ENCODE results near the gene PEX26. TPM values are rescaled to one million over a fixed set of nuclear protein-coding genes. Genes with fewer than 3 reads are reported as not detected.
A peak's percentile ranks its signal among the peaks of the same experiment; 100 is the strongest.

Gene PEX26
- total and polyA plus RNA-seq, 2 of the 13 experiments (the other 11 are each of a cell fraction or from before 2014, with no cell fraction given) = 10.6 to 25.1 TPM

DNA sequence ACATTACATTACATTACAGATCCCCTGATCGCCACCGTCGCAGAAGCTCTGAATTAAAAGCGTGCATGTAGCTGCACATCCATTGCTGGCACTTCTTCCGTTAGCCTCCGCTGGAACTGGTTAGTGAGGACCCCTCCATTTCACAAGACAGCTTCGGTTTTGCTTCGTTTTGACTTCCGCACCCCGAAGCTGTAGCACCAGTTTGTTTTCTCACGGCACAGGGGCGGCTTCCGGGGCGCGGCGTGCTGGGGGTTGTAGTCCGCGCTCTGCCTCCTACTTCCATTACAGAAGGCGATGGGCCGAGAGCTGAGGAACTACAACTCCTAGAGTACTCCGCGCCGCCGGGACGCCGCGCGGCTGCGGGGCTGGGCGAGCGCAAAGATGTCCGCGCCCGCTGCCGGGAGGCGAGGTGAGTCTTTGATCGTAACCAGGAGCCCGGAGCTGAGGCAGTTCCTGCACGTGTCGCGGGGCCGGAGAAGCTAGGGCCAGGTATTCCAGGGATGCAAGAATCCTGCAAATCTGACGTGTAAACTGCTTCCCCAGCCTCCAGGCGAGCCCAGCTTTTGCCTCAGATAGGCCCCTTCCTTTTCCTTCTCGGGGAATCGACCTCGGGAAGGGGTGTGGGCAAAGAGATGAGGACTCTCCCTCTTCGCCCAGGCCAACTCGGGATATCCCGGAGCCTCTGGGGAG lies at the start of gene PEX26 (continued):
- TF ChIP-seq, protein P1, sequence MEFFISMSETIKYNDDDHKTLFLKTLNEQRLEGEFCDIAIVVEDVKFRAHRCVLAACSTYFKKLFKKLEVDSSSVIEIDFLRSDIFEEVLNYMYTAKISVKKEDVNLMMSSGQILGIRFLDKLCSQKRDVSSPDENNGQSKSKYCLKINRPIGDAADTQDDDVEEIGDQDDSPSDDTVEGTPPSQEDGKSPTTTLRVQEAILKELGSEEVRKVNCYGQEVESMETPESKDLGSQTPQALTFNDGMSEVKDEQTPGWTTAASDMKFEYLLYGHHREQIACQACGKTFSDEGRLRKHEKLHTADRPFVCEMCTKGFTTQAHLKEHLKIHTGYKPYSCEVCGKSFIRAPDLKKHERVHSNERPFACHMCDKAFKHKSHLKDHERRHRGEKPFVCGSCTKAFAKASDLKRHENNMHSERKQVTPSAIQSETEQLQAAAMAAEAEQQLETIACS (CRISPR knock-in tag; IDR thresholded peaks at IDR 0.05) = no peak
- TF ChIP-seq TCF12 (IDR thresholded peaks at IDR 0.05) = no peak
- 0 out of 2 replicates have a peak, but pooled peaks have one; percentile 10 for TF ChIP-seq TCF12 (CRISPR knock-in tag; IDR thresholded peaks at IDR 0.05)
- TF ChIP-seq ZNF563 (CRISPR knock-in tag; IDR thresholded peaks at IDR 0.05) = 0 out of 2 replicates have a peak, but pooled peaks have one; percentile 58
- no peak for TF ChIP-seq ARNT2 (CRISPR knock-in tag; IDR thresholded peaks at IDR 0.05; ENCODE audit: low read depth)
- TF ChIP-seq MBD4 (IDR thresholded peaks at IDR 0.05; ENCODE audit: borderline replicate concordance, low read length) = no peak
- TF ChIP-seq SIX4 (CRISPR knock-in tag; IDR thresholded peaks at IDR 0.05) = 0 out of 2 replicates have a peak, but pooled peaks have one; percentile 6
- TF ChIP-seq, protein P2, sequence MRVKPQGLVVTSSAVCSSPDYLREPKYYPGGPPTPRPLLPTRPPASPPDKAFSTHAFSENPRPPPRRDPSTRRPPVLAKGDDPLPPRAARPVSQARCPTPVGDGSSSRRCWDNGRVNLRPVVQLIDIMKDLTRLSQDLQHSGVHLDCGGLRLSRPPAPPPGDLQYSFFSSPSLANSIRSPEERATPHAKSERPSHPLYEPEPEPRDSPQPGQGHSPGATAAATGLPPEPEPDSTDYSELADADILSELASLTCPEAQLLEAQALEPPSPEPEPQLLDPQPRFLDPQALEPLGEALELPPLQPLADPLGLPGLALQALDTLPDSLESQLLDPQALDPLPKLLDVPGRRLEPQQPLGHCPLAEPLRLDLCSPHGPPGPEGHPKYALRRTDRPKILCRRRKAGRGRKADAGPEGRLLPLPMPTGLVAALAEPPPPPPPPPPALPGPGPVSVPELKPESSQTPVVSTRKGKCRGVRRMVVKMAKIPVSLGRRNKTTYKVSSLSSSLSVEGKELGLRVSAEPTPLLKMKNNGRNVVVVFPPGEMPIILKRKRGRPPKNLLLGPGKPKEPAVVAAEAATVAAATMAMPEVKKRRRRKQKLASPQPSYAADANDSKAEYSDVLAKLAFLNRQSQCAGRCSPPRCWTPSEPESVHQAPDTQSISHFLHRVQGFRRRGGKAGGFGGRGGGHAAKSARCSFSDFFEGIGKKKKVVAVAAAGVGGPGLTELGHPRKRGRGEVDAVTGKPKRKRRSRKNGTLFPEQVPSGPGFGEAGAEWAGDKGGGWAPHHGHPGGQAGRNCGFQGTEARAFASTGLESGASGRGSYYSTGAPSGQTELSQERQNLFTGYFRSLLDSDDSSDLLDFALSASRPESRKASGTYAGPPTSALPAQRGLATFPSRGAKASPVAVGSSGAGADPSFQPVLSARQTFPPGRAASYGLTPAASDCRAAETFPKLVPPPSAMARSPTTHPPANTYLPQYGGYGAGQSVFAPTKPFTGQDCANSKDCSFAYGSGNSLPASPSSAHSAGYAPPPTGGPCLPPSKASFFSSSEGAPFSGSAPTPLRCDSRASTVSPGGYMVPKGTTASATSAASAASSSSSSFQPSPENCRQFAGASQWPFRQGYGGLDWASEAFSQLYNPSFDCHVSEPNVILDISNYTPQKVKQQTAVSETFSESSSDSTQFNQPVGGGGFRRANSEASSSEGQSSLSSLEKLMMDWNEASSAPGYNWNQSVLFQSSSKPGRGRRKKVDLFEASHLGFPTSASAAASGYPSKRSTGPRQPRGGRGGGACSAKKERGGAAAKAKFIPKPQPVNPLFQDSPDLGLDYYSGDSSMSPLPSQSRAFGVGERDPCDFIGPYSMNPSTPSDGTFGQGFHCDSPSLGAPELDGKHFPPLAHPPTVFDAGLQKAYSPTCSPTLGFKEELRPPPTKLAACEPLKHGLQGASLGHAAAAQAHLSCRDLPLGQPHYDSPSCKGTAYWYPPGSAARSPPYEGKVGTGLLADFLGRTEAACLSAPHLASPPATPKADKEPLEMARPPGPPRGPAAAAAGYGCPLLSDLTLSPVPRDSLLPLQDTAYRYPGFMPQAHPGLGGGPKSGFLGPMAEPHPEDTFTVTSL (CRISPR knock-in tag; IDR thresholded peaks at IDR 0.05; ENCODE audit: borderline replicate concordance) = no peak
- TF ChIP-seq, protein P3, sequence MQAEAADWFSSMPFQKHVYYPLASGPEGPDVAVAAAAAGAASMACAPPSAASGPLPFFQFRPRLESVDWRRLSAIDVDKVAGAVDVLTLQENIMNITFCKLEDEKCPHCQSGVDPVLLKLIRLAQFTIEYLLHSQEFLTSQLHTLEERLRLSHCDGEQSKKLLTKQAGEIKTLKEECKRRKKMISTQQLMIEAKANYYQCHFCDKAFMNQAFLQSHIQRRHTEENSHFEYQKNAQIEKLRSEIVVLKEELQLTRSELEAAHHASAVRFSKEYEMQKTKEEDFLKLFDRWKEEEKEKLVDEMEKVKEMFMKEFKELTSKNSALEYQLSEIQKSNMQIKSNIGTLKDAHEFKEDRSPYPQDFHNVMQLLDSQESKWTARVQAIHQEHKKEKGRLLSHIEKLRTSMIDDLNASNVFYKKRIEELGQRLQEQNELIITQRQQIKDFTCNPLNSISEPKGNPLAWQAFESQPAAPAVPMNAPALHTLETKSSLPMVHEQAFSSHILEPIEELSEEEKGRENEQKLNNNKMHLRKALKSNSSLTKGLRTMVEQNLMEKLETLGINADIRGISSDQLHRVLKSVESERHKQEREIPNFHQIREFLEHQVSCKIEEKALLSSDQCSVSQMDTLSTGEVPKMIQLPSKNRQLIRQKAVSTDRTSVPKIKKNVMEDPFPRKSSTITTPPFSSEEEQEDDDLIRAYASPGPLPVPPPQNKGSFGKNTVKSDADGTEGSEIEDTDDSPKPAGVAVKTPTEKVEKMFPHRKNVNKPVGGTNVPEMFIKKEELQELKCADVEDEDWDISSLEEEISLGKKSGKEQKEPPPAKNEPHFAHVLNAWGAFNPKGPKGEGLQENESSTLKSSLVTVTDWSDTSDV (CRISPR knock-in tag; IDR thresholded peaks at IDR 0.05) = no peak
- no peak for TF ChIP-seq IKZF4 (CRISPR knock-in tag; IDR thresholded peaks at IDR 0.05; ENCODE audit: borderline replicate concordance, low read depth, not compliant biosample characterization)
- no peak for TF ChIP-seq EHMT2 (IDR thresholded peaks at IDR 0.05; ENCODE audit: borderline replicate concordance, low read depth, low read length)
- no peak for TF ChIP-seq ZSCAN21 (CRISPR knock-in tag; IDR thresholded peaks at IDR 0.05; ENCODE audit: borderline replicate concordance)
- TF ChIP-seq ZNF784 (CRISPR knock-in tag; IDR thresholded peaks at IDR 0.05; ENCODE audit: borderline replicate concordance) = no peak
- TF ChIP-seq KDM1A (CRISPR knock-in tag; IDR thresholded peaks at IDR 0.05) = no peak
- no peak for TF ChIP-seq NCOA5 (CRISPR knock-in tag; IDR thresholded peaks at IDR 0.05)
- TF ChIP-seq ZNF124 (CRISPR knock-in tag; IDR thresholded peaks at IDR 0.05) = no peak
